SU-DHL-6 (cell line): ENCODE results near the gene TRMT5.

ENCODE experiments used
- H2AFZ ChIP-seq: fragments of 200-600 bp; sonication (generic); 2 replicates; pipeline ENCODE4 v1.6.1; 2014; ENCODE audit warnings: low read depth, mild to moderate bottlenecking, moderate library complexity, mixed read lengths, antibody characterized with exemption, low read length; ENCODE audit not compliant: severe bottlenecking
- H3F3A ChIP-seq: fragments of 200-600 bp; shearing (Covaris generic); 2 replicates; pipeline ENCODE4 v1.6.0; 2016; ENCODE audit warnings: antibody characterized with exemption, mild to moderate bottlenecking; ENCODE audit not compliant: insufficient read depth
- H3K27ac ChIP-seq: fragments of 200-600 bp; sonication (generic); 2 replicates; pipeline ENCODE4 v1.5.1; 2016; ENCODE audit warnings: low read depth, mild to moderate bottlenecking, low read length, moderate library complexity, mixed read lengths
- H3K27me3 ChIP-seq: fragments of 200-600 bp; sonication (generic), shearing (Covaris generic); 2 replicates; pipeline ENCODE4 v1.6.0; 2014; ENCODE audit warnings: mild to moderate bottlenecking, low read length
- H3K36me3 ChIP-seq: fragments of 200-600 bp; sonication (generic); 2 replicates; pipeline ENCODE4 v1.6.1; 2014; ENCODE audit warnings: mild to moderate bottlenecking, low read length, mixed read lengths
- H3K4me2 ChIP-seq: fragments of 300-600, 200-600 bp; shearing (Covaris generic), sonication (generic); 2 replicates; pipeline ENCODE4 v1.6.0; 2014; ENCODE audit warnings: low read length, low read depth, mild to moderate bottlenecking; ENCODE audit not compliant: poor library complexity, severe bottlenecking
- H3K4me3 ChIP-seq: fragments of 200-600 bp; sonication (generic); 2 replicates; pipeline ENCODE4 v1.5.1; 2014; ENCODE audit warnings: antibody characterized with exemption, low read length, mild to moderate bottlenecking, mixed read lengths; ENCODE audit not compliant: insufficient read depth, poor library complexity, severe bottlenecking
- H3K79me2 ChIP-seq: fragments of 200-600 bp; sonication (generic); 2 replicates; pipeline ENCODE4 v1.6.1; 2014; ENCODE audit warnings: mild to moderate bottlenecking, low read length, moderate library complexity; ENCODE audit not compliant: insufficient read depth
- H3K9ac ChIP-seq: fragments of 200-600 bp; sonication (generic); 2 replicates; pipeline ENCODE4 v1.7.0; 2014; ENCODE audit warnings: mild to moderate bottlenecking, low read length
- H3K9me2 ChIP-seq: fragments of 200-600 bp; sonication (generic); replicated peaks from 2 replicates; pipeline ENCODE4 v1.6.1; 2014; ENCODE audit warnings: low read length; ENCODE audit not compliant: insufficient read depth
- H3K9me3 ChIP-seq: fragments of 200-600 bp; sonication (generic); 2 replicates; pipeline ENCODE4 v1.6.1; 2014; ENCODE audit warnings: low read length, mixed read lengths; ENCODE audit not compliant: insufficient read depth
- H4K20me1 ChIP-seq: fragments of 200-600 bp; sonication (generic); 2 replicates; pipeline ENCODE4 v1.6.1; 2014; ENCODE audit warnings: low read depth, mild to moderate bottlenecking, antibody characterized with exemption, low read length, moderate library complexity, mixed read lengths
- CTCF ChIP-seq: fragments of 200-600 bp; sonication (generic); IDR thresholded peaks from one replicate; pipeline ENCODE4 v1.5.1; 2017; ENCODE audit warnings: antibody characterized with exemption, mild to moderate bottlenecking, low read length, moderate library complexity; ENCODE audit not compliant: insufficient read depth, poor library complexity, severe bottlenecking
- EZH2phosphoT487 ChIP-seq: fragments of 200-600 bp; sonication (generic), shearing (Covaris generic); conservative IDR thresholded peaks from 2 replicates; pipeline ENCODE4 v1.6.1; 2018; ENCODE audit warnings: mild to moderate bottlenecking, antibody characterized with exemption, low read length, moderate library complexity, mixed read lengths

The TRMT5 gene

GRCh38 chr14:60980811-60981632 is at the start of gene TRMT5, which contains the start of gene SLC38A6:
TRMT5 (minus strand) TSS chr14:60981079; CDS start chr14:60980973, 106 bp downstream.
SLC38A6 (plus strand) TSS chr14:60981245; CDS start chr14:60981278, 33 bp downstream.
- no peaks in the 10 kb centered on the region for H3K27me3 ChIP-seq
- H2AFZ ChIP-seq = peak within 1 kb of the TSS; percentile 89
- H3K79me2 ChIP-seq = peaks cover 25% of the 10 kb centered on the region
- peak within 1 kb of the TSS; percentile 98 for H3K4me3 ChIP-seq
- TF ChIP-seq CTCF (no peak), EZH2phosphoT487 (no peak)
- H3K9me2 ChIP-seq = no peaks in the 10 kb centered on the region
- peaks cover 17% of the 10 kb centered on the region; the same call in 1 of the 2 replicates for H3K36me3 ChIP-seq
- H4K20me1 ChIP-seq = no peaks in the 10 kb centered on the region
- peaks cover 14% of the 10 kb centered on the region; the same call in 1 of the 2 replicates for H3F3A ChIP-seq
- peak within 1 kb of the TSS; percentile 35 for H3K27ac ChIP-seq
- H3K4me2 ChIP-seq = peak within 1 kb of the TSS; percentile 85
- H3K9me3 ChIP-seq = no peaks in the 10 kb centered on the region
- peak within 1 kb of the TSS; percentile 69 for H3K9ac ChIP-seq

GRCh38 chr14:61026526-61026925 is 45.6 kb upstream of the TRMT5 start:
- H3K79me2 ChIP-seq = no peaks in the 10 kb centered on the region
- no peaks in the 10 kb centered on the region for H4K20me1 ChIP-seq
- H3K36me3 ChIP-seq = no peaks in the 10 kb centered on the region
- TF ChIP-seq EZH2phosphoT487 = no peak
- no peak for TF ChIP-seq CTCF
- peak overlapping the region; percentile 79 for H3K27ac ChIP-seq
- H3F3A ChIP-seq = peaks cover 3% of the 10 kb centered on the region; the same call in 1 of the 2 replicates
- no peaks in the 10 kb centered on the region for H3K9me2 ChIP-seq
- H2AFZ ChIP-seq = no peak overlapping the region
- no peaks in the 10 kb centered on the region for H3K27me3 ChIP-seq
- no peak overlapping the region for H3K4me3 ChIP-seq
- no peak overlapping the region for H3K9ac ChIP-seq
- peak overlapping the region; percentile 57 for H3K4me2 ChIP-seq
- no peaks in the 10 kb centered on the region for H3K9me3 ChIP-seq

- Histone ChIP-seq H3K36me3 (no peaks in the 10 kb centered on the region), H3K9me3 (no peaks in the 10 kb centered on the region), H2AFZ (no peak overlapping the region), H3K9ac (no peak overlapping the region), H3K27ac (peak overlapping the region; percentile 79), H3K27me3 (no peaks in the 10 kb centered on the region), H3K4me3 (no peak overlapping the region), H4K20me1 (no peaks in the 10 kb centered on the region), H3K4me2 (peak overlapping the region; percentile 57), H3K79me2 (no peaks in the 10 kb centered on the region), H3K9me2 (no peaks in the 10 kb centered on the region), H3F3A (peaks cover 3% of the 10 kb centered on the region; the same call in 1 of the 2 replicates)
- TF ChIP-seq EZH2phosphoT487 (no peak), CTCF (peak; percentile 88)
These were observed 44.7 kb upstream of the TRMT5 start for GRCh38 chr14:61025251-61026223.
